GM12878 (cell line): Measurements from ENCODE around the gene FLNC. TPM values are rescaled to one million over a fixed set of nuclear protein-coding genes. Genes with fewer than 3 reads are reported as not detected.

Source experiments
- ATAC-seq: fragments of 200-7000 bp; cut with Tn5 transposase; 3 replicates; pipeline ENCODE4 v1.9.1; 2020; ENCODE audit warnings: mild to moderate bottlenecking, moderate library complexity
- BruUV-seq: library from RNA; stranded (reverse); fragments of 400-500 nt; replicated peaks from 2 replicates; lab custom pipeline; 2021; lab: Mats Ljungman, UMichigan
- CTCF ChIA-PET: fragments of 300-600 bp; sonication (Branson Sonifier 250); formaldehyde crosslinking; extraction: SDS; loops from one replicate; lab custom pipeline; 2021; ENCODE audit warnings: inconsistent platforms; lab: Yijun Ruan, JAX
- POLR2A ChIA-PET: fragments of 350-600 bp; formaldehyde crosslinking; extraction: SDS; loops from one replicate; lab custom pipeline; 2021; ENCODE audit warnings: inconsistent platforms; lab: Charles Lee
- RAD21 ChIA-PET: fragments of 300-600 bp; sonication (Branson Sonifier 250); formaldehyde crosslinking; loops from one replicate; lab custom pipeline; 2023; ENCODE audit warnings: antibody characterized with exemption; ENCODE audit not compliant: unreplicated experiment; lab: Charles Lee
- SMC1A ChIA-PET: fragments of 300-600 bp; sonication (Branson Sonifier 250); formaldehyde crosslinking; loops from one replicate; lab custom pipeline; 2023; ENCODE audit not compliant: unreplicated experiment, uncharacterized antibody; lab: Charles Lee
- DNase-seq: peaks from one replicate; pipeline ENCODE4 v3.0.0-alpha.2; 2011; ENCODE audit warnings: low read depth, low spot score
- FAIRE-seq: peaks from 3 replicates; lab custom pipeline; 2011; peaks lifted over from hg19 to GRCh38; lab: Jason Lieb, UNC
- H2AFZ ChIP-seq: 2 replicates; pipeline ENCODE4 v1.6.0; 2011; ENCODE audit warnings: low read depth, low read length, control low read depth; ENCODE audit not compliant: control insufficient read depth
- H3K27ac ChIP-seq: 2 replicates; pipeline ENCODE4 v1.5.1; 2011; ENCODE audit warnings: control low read depth; ENCODE audit not compliant: control insufficient read depth, insufficient read depth
- H3K27me3 ChIP-seq, 2 experiments: replicated peaks in 1 of 2; 2 replicates each; pipeline versions ENCODE4 v1.6.0 to v1.6.1; 2011; ENCODE audit warnings: low read length in 1 of 2; ENCODE audit not compliant: control insufficient read depth in 2 of 2, insufficient read depth in 2 of 2
- H3K36me3 ChIP-seq, 2 experiments: 2 replicates each; pipeline ENCODE4 v1.5.1; 2011; ENCODE audit warnings: low read length in 1 of 2; ENCODE audit not compliant: control insufficient read depth in 2 of 2, insufficient read depth in 2 of 2
- H3K4me1 ChIP-seq: 2 replicates; pipeline ENCODE4 v1.6.1; 2011; ENCODE audit warnings: mild to moderate bottlenecking, low read length, moderate library complexity, mixed read lengths; ENCODE audit not compliant: control insufficient read depth, insufficient read depth
- H3K4me2 ChIP-seq: 2 replicates; pipeline ENCODE4 v1.6.0; 2011; ENCODE audit warnings: control low read depth; ENCODE audit not compliant: control insufficient read depth, insufficient read depth
- H3K4me3 ChIP-seq: fragments of 200-600 bp; sonication (generic); 2 replicates; pipeline ENCODE4 v1.5.1; 2016
- H3K79me2 ChIP-seq: 2 replicates; pipeline ENCODE4 v1.6.0; 2011; ENCODE audit warnings: low read length; ENCODE audit not compliant: control insufficient read depth, insufficient read depth
- H3K9ac ChIP-seq: 2 replicates; pipeline ENCODE4 v1.8.0; 2011; ENCODE audit warnings: low read length, control low read depth, mixed read lengths; ENCODE audit not compliant: control insufficient read depth, insufficient read depth
- H3K9me3 ChIP-seq: replicated peaks from 3 replicates; pipeline ENCODE4 v1.5.1; 2011; ENCODE audit warnings: mild to moderate bottlenecking, low read length; ENCODE audit not compliant: control insufficient read depth, insufficient read depth
- H4K20me1 ChIP-seq: 2 replicates; pipeline ENCODE4 v1.6.0; 2011; ENCODE audit not compliant: control insufficient read depth, insufficient read depth
- SMAD5 ChIP-seq: IDR thresholded peaks from 2 replicates; pipeline ENCODE4 v1.6.1; 2016; ENCODE audit warnings: antibody characterized with exemption, low read depth
- SMARCA5 ChIP-seq: fragments of 450-650 bp; IDR thresholded peaks from 2 replicates; pipeline ENCODE4 v1.6.1; 2017; ENCODE audit warnings: mild to moderate bottlenecking
- STAT3 ChIP-seq: IDR thresholded peaks from 2 replicates; pipeline ENCODE4 v1.6.1; 2011; ENCODE audit warnings: low read depth, low read length, improper control_type of control experiment
- WGBS: methylation state at CpG from one replicate; pipeline ENCODE4 v1.1.6; 2016; ENCODE audit warnings: low lambda C conversion rate; ENCODE audit not compliant: insufficient replicate concordance, insufficient coverage; ENCODE audit errors: missing lambda C conversion rate; 5-methylcytosine and 5-hydroxymethylcytosine counted together
- in situ Hi-C: fragments of 300-500 bp; cut with MboI; formaldehyde crosslinking; loops from 9 replicates; pipeline ENCODE4 v1.14.3; 2018; ENCODE audit warnings: mixed read lengths
- intact Hi-C: fragments of 100-400 bp; cut with micrococcal nuclease; formaldehyde crosslinking; loops from one replicate; pipeline ENCODE4 v1.14.2; 2022; ENCODE audit not compliant: unreplicated experiment
- polyA plus RNA-seq, 11 experiments: library from polyadenylated mRNA; depleted of rRNA in 4 of 11; unstranded in 6 of 11; stranded (reverse) in 5 of 11; fragments of >200 nt; fragmentation: Nextera tagmentation in 4 of 11; fragmentation: Illumina TruSeq in 1 of 11; extraction: Ambion mirVana in 4 of 11; extraction: Trizol in 1 of 11; gene quantifications; 1 replicate in 1 of 11; 2 replicates in 10 of 11; pipeline versions ENCODE4 v1.2.1 to v1.2.3, GENCODE V29; 2011 to 2016; ENCODE audit warnings: inconsistent platforms in 2 of 11, missing spikeins in 2 of 11, low read depth in 1 of 11
- total RNA-seq, 4 experiments: library from RNA; depleted of rRNA in 3 of 4; stranded (reverse); fragments of >200 nt in 3 of 4; fragmentation: Illumina TruSeq in 1 of 4; extraction: Trizol in 1 of 4; gene quantifications; 2 replicates each; pipeline versions ENCODE4 v1.2.1 to v1.2.3, GENCODE V29; 2013 to 2021
- TF ChIP-seq, protein P1 (sequence below): IDR thresholded peaks from 2 replicates; pipeline ENCODE4 v1.6.1; 2011; ENCODE audit warnings: borderline replicate concordance, low read depth, mild to moderate bottlenecking, moderate library complexity, low read length; ENCODE audit not compliant: insufficient read depth, poor library complexity, severe bottlenecking

FLNC gene
- total and polyA plus RNA-seq, 10 of the 15 experiments (the other 5 are each of a cell fraction or from before 2014, with no cell fraction given), result 0.01 to 0.21 (median 0.06) TPM; not detected in 3

- ChIA-PET SMC1A (no interaction called here), CTCF (interaction anchor here (1.1 kb wide), 1 partner anchor 9 kb away, joined by 3 read pairs; no protein-coding TSS in a partner anchor), RAD21 (no interaction called here), POLR2A (no interaction called here)
- no peak for FAIRE-seq
- no peak overlapping the region for H3K9ac ChIP-seq
- intact Hi-C loops, result no loop called here
- no peak for DNase-seq
- no peaks in the 10 kb centered on the region for H3K9me3 ChIP-seq
- in situ Hi-C loops, result no loop called here
- H3K4me1 ChIP-seq, result peaks cover 3% of the 10 kb centered on the region; the same call in 1 of the 2 replicates
- BruUV-seq, result no TSS peak
- ATAC-seq, result no peak
- H3K4me3 ChIP-seq, result no peak overlapping the region
- H2AFZ ChIP-seq, result no peak overlapping the region
- no peak for TF ChIP-seq SMAD5
- TF ChIP-seq STAT3, result no peak
- H3K4me2 ChIP-seq, result no peak overlapping the region
- no peaks in the 10 kb centered on the region for H3K36me3 ChIP-seq
- H4K20me1 ChIP-seq, result no peaks in the 10 kb centered on the region
- H3K27ac ChIP-seq, result no peak overlapping the region
- H3K79me2 ChIP-seq, result no peaks in the 10 kb centered on the region
- 71% methylated on average over 18 of the region's 23 CpGs for WGBS
- H3K27me3 ChIP-seq, result peaks cover 0 to 1% of the 10 kb centered on the region in 2 experiments; a peak in 2 of 4 replicates
Observed at GRCh38 chr7:128893251-128894100, 63.3 kb downstream of the FLNC start.

DNA sequence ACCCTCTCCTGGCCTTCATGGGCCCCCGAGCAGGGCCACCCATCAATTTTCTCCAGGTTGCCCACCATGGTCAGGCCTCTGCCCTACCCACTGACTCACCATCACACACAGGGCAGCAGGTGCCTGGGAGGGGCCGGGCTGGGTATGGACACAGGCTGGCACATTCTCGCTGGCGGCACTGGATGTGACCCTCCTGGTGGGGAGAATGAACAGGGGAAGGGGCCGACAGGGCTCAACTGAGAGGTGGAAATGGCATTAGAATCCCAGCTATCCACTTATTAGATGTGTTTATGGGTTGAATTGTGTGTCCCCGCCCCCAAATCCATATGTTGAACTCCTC is 63.9 kb downstream of the FLNC start:
- in situ Hi-C loops (no loop called here), intact Hi-C loops (no loop called here)
- DNase-seq, result no peak
- Histone ChIP-seq H3K4me2 (no peak overlapping the region), H3K27me3 (peaks cover 0 to 1% of the 10 kb centered on the region in 2 experiments; a peak in 2 of 4 replicates), H4K20me1 (no peaks in the 10 kb centered on the region), H3K79me2 (no peaks in the 10 kb centered on the region), H3K9ac (no peak overlapping the region), H3K9me3 (no peaks in the 10 kb centered on the region; the same call in 2 of the 3 replicates), H3K4me3 (no peak overlapping the region), H3K27ac (no peak overlapping the region), H3K4me1 (peaks cover 3% of the 10 kb centered on the region; the same call in 1 of the 2 replicates), H3K36me3 (no peaks in the 10 kb centered on the region), H2AFZ (no peak overlapping the region)
- CTCF ChIA-PET, result no interaction called here
- RAD21 ChIA-PET, result no interaction called here
- BruUV-seq, result no TSS peak
- POLR2A ChIA-PET, result no interaction called here
- ATAC-seq, result no peak
- 67% methylated on average over 6 of the region's 6 CpGs for WGBS
- SMC1A ChIA-PET, result no interaction called here
- no peak for FAIRE-seq
- TF ChIP-seq, protein P1, sequence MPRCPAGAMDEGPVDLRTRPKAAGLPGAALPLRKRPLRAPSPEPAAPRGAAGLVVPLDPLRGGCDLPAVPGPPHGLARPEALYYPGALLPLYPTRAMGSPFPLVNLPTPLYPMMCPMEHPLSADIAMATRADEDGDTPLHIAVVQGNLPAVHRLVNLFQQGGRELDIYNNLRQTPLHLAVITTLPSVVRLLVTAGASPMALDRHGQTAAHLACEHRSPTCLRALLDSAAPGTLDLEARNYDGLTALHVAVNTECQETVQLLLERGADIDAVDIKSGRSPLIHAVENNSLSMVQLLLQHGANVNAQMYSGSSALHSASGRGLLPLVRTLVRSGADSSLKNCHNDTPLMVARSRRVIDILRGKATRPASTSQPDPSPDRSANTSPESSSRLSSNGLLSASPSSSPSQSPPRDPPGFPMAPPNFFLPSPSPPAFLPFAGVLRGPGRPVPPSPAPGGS, result peak; percentile 40
- no peak for TF ChIP-seq SMARCA5
